HEK293 (cell line): ENCODE results near the gene ITGB6.

Source experiments
- CTCF ChIP-seq: fragments of 450-650 bp; formaldehyde crosslinking; IDR thresholded peaks from 2 replicates; pipeline ENCODE4 v1.5.1; 2016; ENCODE audit warnings: missing biosample characterization, missing genetic modification characterization
- ZNF121 ChIP-seq: fragments of 450-650 bp; formaldehyde crosslinking; IDR thresholded peaks from 2 replicates; pipeline ENCODE4 v1.5.1; 2016; ENCODE audit warnings: missing biosample characterization, missing genetic modification characterization
- ZNF148 ChIP-seq: fragments of 450-650 bp; formaldehyde crosslinking; IDR thresholded peaks from 2 replicates; pipeline ENCODE4 v1.5.0; 2017; ENCODE audit warnings: missing biosample characterization, missing genetic modification characterization, borderline replicate concordance
- ZSCAN5A ChIP-seq: fragments of 450-650 bp; formaldehyde crosslinking; IDR thresholded peaks from 2 replicates; pipeline ENCODE4 v1.5.1; 2016; ENCODE audit warnings: missing biosample characterization, missing genetic modification characterization

GRCh38 chr2:160061944-160062291 lies 138.2 kb downstream of the ITGB6 start:
- TF ChIP-seq CTCF (tag by site-specific recombination) (no peak), ZNF121 (no peak), ZSCAN5A (no peak), ZNF148 (no peak)
